NCI-H2107 (cell line): ENCODE measurements around the gene KIR2DL4.
"Not testable (repeated sequence)": the region's sequence is repeated elsewhere in the genome, so short reads cannot be mapped to it uniquely, and the experiment has no call there.

ENCODE experiments used
- DNase-seq: peaks from one replicate; lab custom pipeline; 2025; lab: John Stamatoyannopoulos, UW

KIR2DL4 gene

GRCh38 chr19:54804571-54804970 is 1.2 kb downstream of the KIR2DL4 start:
- DNase-seq, result no peak

DNA sequence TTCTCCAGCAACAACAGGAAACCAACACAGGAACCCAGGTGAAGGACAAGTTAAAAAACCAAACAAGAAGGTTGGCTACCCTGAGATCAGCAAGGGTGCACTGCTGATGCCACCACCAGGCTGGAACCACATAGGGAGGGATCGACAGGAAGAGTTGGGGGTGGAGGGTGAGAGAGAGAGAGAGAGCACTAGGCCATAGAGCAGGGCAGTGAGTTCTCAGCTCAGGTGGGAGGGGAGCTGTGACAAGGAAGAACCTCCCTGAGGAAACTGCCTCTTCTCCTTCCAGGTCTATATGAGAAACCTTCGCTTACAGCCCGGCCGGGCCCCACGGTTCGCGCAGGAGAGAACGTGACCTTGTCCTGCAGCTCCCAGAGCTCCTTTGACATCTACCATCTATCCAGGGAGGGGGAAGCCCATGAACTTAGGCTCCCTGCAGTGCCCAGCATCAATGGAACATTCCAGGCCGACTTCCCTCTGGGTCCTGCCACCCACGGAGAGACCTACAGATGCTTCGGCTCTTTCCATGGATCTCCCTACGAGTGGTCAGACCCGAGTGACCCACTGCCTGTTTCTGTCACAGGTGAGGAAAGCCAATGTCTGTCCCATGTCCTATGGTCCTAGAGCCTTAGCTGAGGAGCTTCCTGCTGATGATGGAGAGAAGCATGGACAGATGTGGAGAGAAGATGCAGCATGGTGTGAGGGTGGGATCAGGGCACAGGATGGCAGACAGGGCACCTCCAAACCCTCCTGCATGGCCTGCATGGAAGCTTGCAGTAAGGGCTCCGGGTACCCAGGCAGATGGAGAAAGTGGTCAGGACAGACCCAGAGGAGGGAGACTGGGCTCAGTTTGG is 2.5 kb downstream of the KIR2DL4 start:
- DNase-seq, result no peak

- no peak for DNase-seq
Observed at GRCh38 chr19:54806516-54806838, 3.1 kb downstream of the KIR2DL4 start.

- not testable (repeated sequence) for DNase-seq
Observed at GRCh38 chr19:54814571-54814970, 11.2 kb downstream of the KIR2DL4 start.

DNA sequence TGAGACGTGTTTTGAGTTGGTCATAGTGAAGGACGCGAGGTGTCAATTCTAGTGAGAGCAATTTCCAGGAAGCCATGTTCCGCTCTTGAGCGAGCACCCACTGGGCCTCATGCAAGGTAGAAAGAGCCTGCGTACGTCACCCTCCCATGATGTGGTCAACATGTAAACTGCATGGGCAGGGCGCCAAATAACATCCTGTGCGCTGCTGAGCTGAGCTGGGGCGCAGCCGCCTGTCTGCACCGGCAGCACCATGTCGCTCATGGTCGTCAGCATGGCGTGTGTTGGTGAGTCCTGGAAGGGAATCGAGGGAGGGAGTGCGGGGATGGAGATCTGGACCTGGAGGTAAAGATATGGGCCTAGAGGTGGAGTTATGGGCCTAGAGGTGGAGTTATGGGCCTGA is 12.8 kb downstream of the KIR2DL4 start, which contains the start of gene KIR3DL1:
Gene KIR3DL1, plus strand, starts transcription at position 218 of the 400 bp plus-strand sequence.
- not testable (repeated sequence) for DNase-seq

DNA sequence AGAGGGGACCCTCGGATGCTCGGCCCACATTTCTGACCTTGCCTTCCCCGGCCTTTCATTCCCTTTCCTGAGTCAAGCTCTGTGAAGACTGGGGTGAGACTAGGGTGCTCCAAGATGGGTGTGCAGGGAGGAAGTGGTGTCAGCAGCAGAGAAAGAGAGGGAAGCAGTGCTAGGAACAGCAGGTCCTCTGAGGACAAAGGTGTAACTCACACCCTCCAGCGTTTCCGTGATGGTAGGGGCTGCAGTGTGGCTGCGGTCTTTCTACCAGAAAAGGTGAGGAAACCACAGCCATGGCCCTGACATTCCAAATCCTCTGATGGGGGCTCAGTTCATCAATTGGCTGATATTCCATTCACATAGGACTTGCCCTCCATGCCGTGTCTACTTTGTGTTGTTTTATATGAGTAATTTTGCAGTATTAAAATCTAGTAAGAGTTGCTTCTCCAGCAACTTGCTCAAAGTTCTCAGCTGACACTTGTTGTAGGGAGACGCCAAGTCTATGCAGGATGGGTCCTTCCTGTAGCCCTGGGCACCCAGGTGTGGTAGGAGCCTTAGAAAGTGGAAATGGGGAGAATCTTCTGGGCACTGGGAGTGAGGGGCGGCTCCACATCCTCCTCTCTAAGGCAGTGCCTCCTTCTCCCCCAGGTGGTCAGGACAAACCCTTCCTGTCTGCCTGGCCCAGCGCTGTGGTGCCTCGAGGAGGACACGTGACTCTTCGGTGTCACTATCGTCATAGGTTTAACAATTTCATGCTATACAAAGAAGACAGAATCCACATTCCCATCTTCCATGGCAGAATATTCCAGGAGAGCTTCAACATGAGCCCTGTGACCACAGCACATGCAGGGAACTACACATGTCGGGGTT is 14.5 kb downstream of the KIR2DL4 start:
- no peak for DNase-seq

GRCh38 chr19:54824416-54824815 is 21.0 kb downstream of the KIR2DL4 start:
- DNase-seq, result not testable (repeated sequence)

- not testable (repeated sequence) for DNase-seq
Observed at GRCh38 chr19:54825326-54825725, 21.9 kb downstream of the KIR2DL4 start.

DNA sequence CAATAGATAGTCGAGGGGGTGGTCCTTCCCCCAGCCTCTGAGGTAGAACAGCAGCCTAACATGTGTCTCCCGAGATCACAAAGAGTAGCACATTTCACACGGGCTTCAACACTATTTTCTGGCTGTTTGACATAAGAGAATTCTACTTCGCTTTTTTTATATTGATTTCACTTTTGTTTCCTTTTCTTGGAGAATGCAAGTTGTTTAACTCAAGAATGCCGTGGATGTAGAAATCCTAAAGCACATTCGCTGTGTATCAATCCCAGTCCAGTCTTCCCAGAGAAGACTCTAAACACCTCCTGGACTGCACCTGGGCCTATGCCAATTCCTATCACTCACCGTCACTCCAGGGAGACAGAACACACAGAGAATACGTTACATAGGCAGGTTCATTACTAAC is 24.7 kb downstream of the KIR2DL4 start:
- DNase-seq, result not testable (repeated sequence)

- DNase-seq, result not testable (repeated sequence)
Observed at GRCh38 chr19:54832496-54832895, 29.1 kb downstream of the KIR2DL4 start, which contains the start of gene KIR2DS4. TSS of gene KIR2DS4 (plus strand) at chr19:54832676.

DNA sequence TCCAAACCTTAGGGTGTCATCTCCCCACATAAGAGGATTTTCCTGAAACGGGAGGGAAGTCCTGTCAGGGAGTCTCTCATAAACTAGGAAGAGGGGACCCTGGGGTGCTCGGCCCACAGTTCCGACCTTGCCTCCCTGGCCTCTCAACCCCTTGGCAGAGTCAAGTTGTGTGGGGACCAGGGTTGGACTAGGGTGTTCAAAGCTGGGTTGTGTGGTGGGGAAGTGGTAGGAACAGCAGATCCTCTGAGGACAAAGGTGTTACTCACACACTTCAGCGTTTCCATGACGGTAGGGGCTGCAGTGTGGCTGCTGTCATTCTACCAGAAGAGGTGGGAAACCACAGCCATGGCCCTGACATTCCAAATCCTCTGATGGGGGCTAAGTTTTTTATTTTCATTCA is 31.7 kb downstream of the KIR2DL4 start:
- not testable (repeated sequence) for DNase-seq

DNA sequence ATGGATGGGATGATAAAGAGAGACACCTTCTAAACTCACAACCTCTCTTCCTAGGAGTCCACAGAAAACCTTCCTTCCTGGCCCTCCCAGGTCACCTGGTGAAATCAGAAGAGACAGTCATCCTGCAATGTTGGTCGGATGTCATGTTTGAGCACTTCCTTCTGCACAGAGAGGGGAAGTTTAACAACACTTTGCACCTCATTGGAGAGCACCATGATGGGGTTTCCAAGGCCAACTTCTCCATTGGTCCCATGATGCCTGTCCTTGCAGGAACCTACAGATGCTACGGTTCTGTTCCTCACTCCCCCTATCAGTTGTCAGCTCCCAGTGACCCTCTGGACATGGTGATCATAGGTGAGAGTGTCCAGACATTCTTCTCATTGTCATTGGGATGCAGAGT is 34.1 kb downstream of the KIR2DL4 start:
- DNase-seq, result not testable (repeated sequence)

DNA sequence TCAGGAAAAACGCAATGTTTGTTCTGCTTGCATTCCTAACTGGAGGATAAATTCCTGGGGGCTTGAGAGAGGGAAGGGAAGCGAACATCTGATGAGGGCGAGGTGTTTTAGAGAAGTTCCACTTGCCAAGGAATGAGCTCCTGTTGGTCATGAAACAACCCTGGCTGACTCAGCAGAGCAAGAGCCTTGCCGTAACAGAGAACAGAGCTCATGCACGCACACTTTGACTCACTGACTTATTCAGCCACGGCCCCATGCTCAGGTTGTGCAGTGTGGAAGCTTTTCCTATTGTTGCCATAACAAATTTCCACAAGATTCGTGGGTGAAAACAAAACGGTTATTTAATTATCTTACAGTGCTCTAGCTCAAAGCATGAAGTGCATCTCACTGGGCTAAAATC is 39.8 kb downstream of the KIR2DL4 start:
- DNase-seq, result not testable (repeated sequence)

GRCh38 chr19:54850061-54850640 is 46.7 kb downstream of the KIR2DL4 start, which contains the start of gene KIR3DL2:
TSS of gene KIR3DL2 (plus strand) at chr19:54850443. CDS start at chr19:54850476, 33 bp downstream.
- DNase-seq, result not testable (repeated sequence)

- DNase-seq, result no peak
Observed at GRCh38 chr19:54850930-54851329, 47.5 kb downstream of the KIR2DL4 start.

DNA sequence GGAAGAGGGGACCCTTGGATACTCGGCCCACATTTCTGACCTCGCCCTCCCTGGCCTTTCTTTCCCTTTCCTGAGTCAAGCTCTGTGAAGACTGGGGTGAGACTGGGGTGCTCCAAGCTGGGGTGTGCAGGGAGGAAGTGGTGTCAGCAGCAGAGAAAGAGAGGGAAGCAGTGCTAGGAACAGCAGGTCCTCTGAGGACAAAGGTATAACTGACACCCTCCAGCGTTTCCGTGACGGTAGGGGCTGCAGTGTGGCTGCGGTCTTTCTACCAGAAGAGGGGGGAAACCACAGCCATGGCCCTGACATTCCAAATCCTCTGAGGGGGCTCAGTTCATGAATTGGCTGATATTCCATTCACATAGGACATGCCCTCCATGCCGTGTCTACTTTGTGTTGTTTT is 47.9 kb downstream of the KIR2DL4 start:
- no peak for DNase-seq

DNA sequence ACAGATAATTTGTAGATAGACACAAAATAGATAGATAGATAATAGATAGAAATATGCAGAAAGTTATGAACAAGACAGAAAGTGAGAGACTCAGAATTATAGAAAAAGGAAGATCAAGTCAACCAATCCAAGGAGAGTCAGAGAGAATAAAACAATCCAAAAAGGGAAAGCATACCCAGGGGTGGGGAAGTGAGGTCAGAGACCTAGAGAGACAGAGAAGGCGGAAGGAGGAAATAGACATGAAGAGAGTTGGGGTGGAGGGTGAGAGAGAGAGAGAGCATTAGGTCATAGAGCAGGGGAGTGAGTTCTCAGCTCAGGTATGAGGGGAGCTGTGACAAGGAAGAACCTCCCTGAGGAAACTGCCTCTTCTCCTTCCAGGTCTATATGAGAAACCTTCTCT is 51.8 kb downstream of the KIR2DL4 start:
- not testable (repeated sequence) for DNase-seq

DNA sequence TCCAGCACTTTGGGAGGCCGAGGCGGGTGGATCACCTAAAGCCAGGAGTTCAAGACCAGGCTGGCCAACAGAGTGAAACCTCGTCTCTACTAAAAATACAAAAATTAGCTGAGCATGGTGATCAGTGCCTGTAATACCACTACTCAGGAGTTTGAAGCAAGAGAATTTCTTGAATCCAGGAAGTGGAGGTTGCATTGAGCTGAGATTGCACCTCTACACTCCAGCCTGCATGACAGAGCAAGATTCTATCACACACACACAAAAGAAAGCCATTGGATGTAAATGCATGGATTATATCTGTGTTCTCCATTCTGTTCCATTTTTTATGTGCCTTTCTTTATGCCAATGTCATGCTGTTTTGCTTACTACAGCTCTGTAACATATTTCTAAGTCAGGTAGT is 55.1 kb downstream of the KIR2DL4 start:
- DNase-seq, result not testable (repeated sequence)

DNA sequence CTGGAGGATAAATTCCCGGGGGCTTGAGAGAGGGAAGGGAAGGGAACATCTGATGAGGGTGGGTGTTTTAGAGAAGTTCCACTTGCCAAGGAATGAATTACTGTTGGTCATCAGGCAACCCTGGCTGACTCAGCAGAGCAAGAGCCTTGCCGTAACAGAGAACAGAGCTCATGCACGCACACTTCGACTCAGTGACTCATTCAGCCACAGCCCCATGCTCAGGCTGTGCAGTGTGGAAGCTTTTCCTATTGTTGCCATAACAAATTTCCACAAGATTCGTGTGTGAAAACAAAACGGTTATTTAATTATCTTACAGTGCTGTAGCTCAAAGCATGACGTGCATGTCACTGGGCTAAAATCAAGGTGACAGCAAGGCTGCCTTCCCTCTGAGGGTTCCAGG is 56.0 kb downstream of the KIR2DL4 start:
- DNase-seq, result not testable (repeated sequence)

DNA sequence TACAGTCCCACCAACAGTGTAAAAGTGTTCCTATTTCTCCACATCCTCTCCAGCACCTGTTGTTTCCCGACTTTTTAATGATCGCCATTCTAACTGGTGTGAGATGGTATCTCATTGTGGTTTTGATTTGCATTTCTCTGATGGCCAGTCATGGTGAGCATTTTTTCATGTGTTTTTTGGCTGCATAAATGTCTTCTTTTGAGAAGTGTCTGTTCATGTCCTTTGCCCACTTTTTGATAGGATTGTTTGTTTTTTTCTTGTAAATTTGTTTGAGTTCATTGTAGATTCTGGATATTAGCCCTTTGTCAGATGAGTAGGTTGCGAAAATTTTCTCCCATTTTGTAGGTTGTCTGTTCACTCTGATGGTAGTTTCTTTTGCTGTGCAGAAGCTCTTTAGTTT is 60.0 kb downstream of the KIR2DL4 start:
- DNase-seq, result not testable (repeated sequence)
